Midbrain (tissue), 1 donor: Measurements from ENCODE around the gene EEIG1.
"Not testable (repeated sequence)": the region's sequence is repeated elsewhere in the genome, so short reads cannot be mapped to it uniquely, and the experiment has no call there.

ENCODE experiments used
- DNase-seq: peaks from one replicate; lab custom pipeline; 2025; lab: John Stamatoyannopoulos, UW

The EEIG1 gene

GRCh38 chr9:127980706-127981558 is at the start of gene EEIG1:
Gene EEIG1 (minus strand): TSS chr9:127980989. CDS start chr9:127980137, 852 bp downstream.
- DNase-seq: peak; percentile 98

GRCh38 chr9:128027705-128028104 is 46.9 kb upstream of the EEIG1 start:
- no peak for DNase-seq

GRCh38 chr9:128026773-128027541 is 46.2 kb upstream of the EEIG1 start:
- DNase-seq: no peak

- no peak for DNase-seq
These were observed 45.5 kb upstream of the EEIG1 start for GRCh38 chr9:128026255-128026772.

- DNase-seq: no peak
These were observed 44.9 kb upstream of the EEIG1 start for GRCh38 chr9:128025736-128026135.

DNA sequence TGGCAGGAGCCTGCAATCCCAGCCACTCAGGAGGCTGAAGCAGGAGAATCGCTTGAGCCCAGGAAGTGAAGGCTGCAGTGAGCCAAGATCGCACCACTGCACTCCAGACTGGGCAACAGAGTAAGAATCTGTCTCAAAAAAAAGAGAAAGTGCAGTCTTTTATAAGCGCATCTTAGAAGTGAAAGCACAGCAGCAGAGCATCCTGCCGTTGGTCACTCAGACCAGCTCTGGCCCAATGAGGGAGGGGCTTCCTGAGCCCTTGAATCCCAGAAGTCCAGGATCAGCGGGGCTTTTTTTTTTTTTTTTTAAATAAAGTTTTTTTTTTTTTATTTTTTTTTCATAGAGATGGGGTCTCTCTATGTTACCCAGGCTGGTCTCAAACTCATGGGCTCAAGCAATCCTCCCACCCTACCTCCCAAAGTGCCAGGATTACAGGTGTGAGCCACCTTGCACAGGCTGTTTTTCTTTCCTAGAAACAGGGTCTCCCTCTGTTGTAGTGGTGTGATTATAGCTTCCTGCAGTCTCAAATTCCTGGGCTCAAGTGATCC is 44.0 kb upstream of the EEIG1 start:
- no peak for DNase-seq

- not testable (repeated sequence) for DNase-seq
These were observed 42.9 kb upstream of the EEIG1 start for GRCh38 chr9:128023671-128024070.

DNA sequence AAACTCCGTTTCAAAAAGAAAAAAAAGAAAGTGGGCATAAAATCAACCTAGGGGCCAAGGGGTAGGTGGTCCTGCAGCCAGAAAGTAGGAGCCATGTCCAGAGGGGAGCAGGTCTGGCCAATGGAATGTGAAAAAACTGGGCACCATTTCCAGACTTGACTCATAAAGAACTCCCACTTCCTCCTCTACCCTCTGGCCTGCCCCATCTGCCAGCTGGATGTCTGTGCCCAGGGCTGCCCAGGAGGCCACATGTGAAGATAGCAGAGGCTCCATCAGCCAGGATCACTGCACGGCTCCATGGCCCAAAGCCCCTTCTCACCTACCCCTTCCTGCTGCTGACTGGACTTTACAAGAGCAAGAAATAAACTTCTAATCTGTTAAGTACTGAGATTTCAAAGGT is 42.1 kb upstream of the EEIG1 start:
- DNase-seq: no peak

- DNase-seq: no peak
These were observed 40.3 kb upstream of the EEIG1 start for GRCh38 chr9:128021098-128021497.

DNA sequence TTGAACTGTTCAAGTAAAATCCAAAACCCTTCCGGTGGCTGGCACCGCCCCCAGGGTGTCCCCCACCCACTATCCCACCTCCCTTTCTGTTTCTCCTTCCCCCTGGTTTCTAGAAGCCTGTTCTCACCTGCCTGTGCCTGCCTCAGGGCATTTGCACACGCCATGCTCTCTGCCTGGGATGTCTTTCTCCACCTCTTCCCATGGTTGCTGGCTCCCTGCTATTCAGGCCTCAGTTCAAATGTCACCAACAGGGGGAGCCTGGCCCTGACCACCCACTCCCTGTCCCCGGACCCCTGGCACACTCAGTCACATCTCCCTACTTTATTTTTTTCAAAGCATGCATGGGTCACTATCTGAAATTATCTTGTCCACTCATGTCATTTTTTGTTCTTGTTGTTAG is 39.9 kb upstream of the EEIG1 start:
- DNase-seq: no peak

GRCh38 chr9:128015696-128016095 is 34.9 kb upstream of the EEIG1 start:
- DNase-seq: no peak

GRCh38 chr9:128011071-128011817 is 30.5 kb upstream of the EEIG1 start:
- no peak for DNase-seq

GRCh38 chr9:128009639-128010038 is 28.9 kb upstream of the EEIG1 start:
- DNase-seq: no peak

GRCh38 chr9:128008171-128008570 is 27.4 kb upstream of the EEIG1 start:
- DNase-seq: no peak

DNA sequence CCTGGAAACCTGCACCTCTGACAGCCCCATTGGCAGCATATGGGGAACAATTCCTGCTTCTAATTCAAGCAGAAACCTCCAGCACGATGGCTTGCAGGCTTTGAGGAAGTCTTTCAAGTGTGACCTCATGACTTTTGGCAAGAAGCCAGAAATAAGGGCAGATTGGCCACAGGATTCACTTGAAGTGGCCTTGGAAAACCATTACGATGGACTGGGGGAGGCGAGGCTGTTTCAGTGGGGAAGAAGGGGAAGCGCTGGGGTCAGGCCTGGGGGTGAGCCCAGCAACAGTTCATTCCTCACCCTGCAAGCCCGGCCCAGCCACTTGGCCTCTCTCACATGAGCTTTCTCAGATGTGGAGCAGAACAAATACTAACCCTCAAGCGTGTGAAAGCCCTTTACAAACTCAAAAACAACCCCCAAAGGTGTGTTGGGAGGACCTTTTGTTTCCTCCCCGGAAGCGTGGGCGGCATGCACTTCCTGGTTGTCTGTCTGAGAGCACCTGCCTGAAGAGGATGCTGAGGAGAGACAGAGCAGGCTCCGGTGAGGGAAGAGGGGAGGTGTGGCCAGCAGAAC is 26.9 kb upstream of the EEIG1 start:
- no peak for DNase-seq

GRCh38 chr9:128006332-128006996 is 25.7 kb upstream of the EEIG1 start:
- DNase-seq: no peak

GRCh38 chr9:128005923-128006322 is 25.1 kb upstream of the EEIG1 start:
- DNase-seq: no peak

- no peak for DNase-seq
These were observed 23.3 kb upstream of the EEIG1 start for GRCh38 chr9:128003966-128004604.

GRCh38 chr9:128002959-128003358 is 22.2 kb upstream of the EEIG1 start:
- no peak for DNase-seq

GRCh38 chr9:128001779-128002298 is 21.1 kb upstream of the EEIG1 start:
- no peak for DNase-seq
